ENCODE results near the gene PANK1.

Gene PANK1

GRCh38 chr10:89591111-89591795, 53.8 kb downstream of the PANK1 start:
- Histone ChIP-seq H2BK120ac (ENCODE audit: low read depth, low read length) (no peak overlapping the region), H3K27me3 (ENCODE audit: control insufficient read depth in 3 of 3, insufficient read depth in 3 of 3, low read depth in 1 of 3, low read length in 3 of 3) (no peaks in the 10 kb centered on the region), H2AFZ (ENCODE audit: low read length) (no peak overlapping the region), H3K4ac (ENCODE audit: low read length) (no peak overlapping the region), H3K79me1 (ENCODE audit: low read depth, low read length) (no peaks in the 10 kb centered on the region), H3K4me1 (ENCODE audit: control insufficient read depth in 2 of 2, insufficient read depth in 1 of 2, low read depth in 1 of 2, low read length in 2 of 2) (peaks cover 0 to 2% of the 10 kb centered on the region in 2 donors), H4K91ac (ENCODE audit: low read depth, low read length, poor library complexity) (no peak overlapping the region), H3K18ac (ENCODE audit: low read length) (no peak overlapping the region), H3K14ac (ENCODE audit: low read length) (no peak overlapping the region), H2AK5ac (ENCODE audit: low read depth, low read length) (no peak overlapping the region), H3K36me3 (replicated peaks in 1 of 2; ENCODE audit: control insufficient read depth in 2 of 2, insufficient read depth in 2 of 2, low read length in 2 of 2) (peaks cover 5 to 90% of the 10 kb centered on the region in 2 donors), H3K23ac (ENCODE audit: low read depth, low read length, poor library complexity) (no peak overlapping the region), H3K4me2 (ENCODE audit: insufficient read depth, low read length, poor library complexity, severe bottlenecking) (no peak overlapping the region), H2BK5ac (ENCODE audit: low read length) (no peak overlapping the region), H3K9ac (ENCODE audit: low read depth, low read length, poor library complexity) (no peak overlapping the region), H4K8ac (ENCODE audit: low read depth, low read length) (no peak overlapping the region), H3K4me3 (ENCODE audit: low read length in 2 of 2) (no peak overlapping the region), H3K27ac (replicated peaks; ENCODE audit: low read length) (no peak overlapping the region), H2BK12ac (ENCODE audit: low read length) (no peak overlapping the region), H3K9me3 (replicated peaks in 1 of 2; ENCODE audit: control insufficient read depth in 2 of 2, insufficient read depth in 1 of 2, low read depth in 1 of 2, low read length in 2 of 2) (peaks cover 0 to 11% of the 10 kb centered on the region in 2 donors), H2BK15ac (ENCODE audit: low read length) (no peak overlapping the region)
- DNase-seq (ENCODE audit: low spot score), result no peak
- WGBS, 2 donors (ENCODE audit: extremely low coverage in 2 of 2, insufficient read length in 2 of 2, insufficient replicate concordance in 1 of 2), result no CpG with 5 or more reads among the region's 5 CpGs

- H3K23ac ChIP-seq (ENCODE audit: low read depth, low read length, poor library complexity), result no peak overlapping the region
- H2AFZ ChIP-seq (ENCODE audit: low read length), result no peak overlapping the region
- H2BK120ac ChIP-seq (ENCODE audit: low read depth, low read length), result no peak overlapping the region
- H2BK12ac ChIP-seq (ENCODE audit: low read length), result no peak overlapping the region
- no CpG with 5 or more reads among the region's 3 CpGs for WGBS, 2 donors (ENCODE audit: extremely low coverage in 2 of 2, insufficient read length in 2 of 2, insufficient replicate concordance in 1 of 2)
- H2BK15ac ChIP-seq (ENCODE audit: low read length), result no peak overlapping the region
- H3K27ac ChIP-seq (replicated peaks; ENCODE audit: low read length), result no peak overlapping the region
- H4K8ac ChIP-seq (ENCODE audit: low read depth, low read length), result no peak overlapping the region
- no peaks in the 10 kb centered on the region for H3K27me3 ChIP-seq (ENCODE audit: control insufficient read depth in 3 of 3, insufficient read depth in 3 of 3, low read depth in 1 of 3, low read length in 3 of 3)
- no peak overlapping the region for H3K4me2 ChIP-seq (ENCODE audit: insufficient read depth, low read length, poor library complexity, severe bottlenecking)
- no peak overlapping the region for H3K14ac ChIP-seq (ENCODE audit: low read length)
- H3K4me3 ChIP-seq (ENCODE audit: low read length in 2 of 2), result no peak overlapping the region
- H3K9ac ChIP-seq (ENCODE audit: low read depth, low read length, poor library complexity), result no peak overlapping the region
- H3K4ac ChIP-seq (ENCODE audit: low read length), result no peak overlapping the region
- H3K79me1 ChIP-seq (ENCODE audit: low read depth, low read length), result no peaks in the 10 kb centered on the region
- DNase-seq (ENCODE audit: low spot score), result no peak
- H3K4me1 ChIP-seq (ENCODE audit: control insufficient read depth in 2 of 2, insufficient read depth in 1 of 2, low read depth in 1 of 2, low read length in 2 of 2), result peaks cover 0 to 2% of the 10 kb centered on the region in 2 donors
- no peak overlapping the region for H2BK5ac ChIP-seq (ENCODE audit: low read length)
- no peak overlapping the region for H3K18ac ChIP-seq (ENCODE audit: low read length)
- peaks cover 4 to 94% of the 10 kb centered on the region in 2 donors for H3K36me3 ChIP-seq (replicated peaks in 1 of 2; ENCODE audit: control insufficient read depth in 2 of 2, insufficient read depth in 2 of 2, low read length in 2 of 2)
- H3K9me3 ChIP-seq (replicated peaks in 1 of 2; ENCODE audit: control insufficient read depth in 2 of 2, insufficient read depth in 1 of 2, low read depth in 1 of 2, low read length in 2 of 2), result peaks cover 0 to 11% of the 10 kb centered on the region in 2 donors
- H4K91ac ChIP-seq (ENCODE audit: low read depth, low read length, poor library complexity), result no peak overlapping the region
- no peak overlapping the region for H2AK5ac ChIP-seq (ENCODE audit: low read depth, low read length)
Measured at GRCh38 chr10:89590326-89590725, 54.7 kb downstream of the PANK1 start.

- Histone ChIP-seq H3K27ac (replicated peaks; ENCODE audit: low read length) (no peak overlapping the region), H2BK120ac (ENCODE audit: low read depth, low read length) (no peak overlapping the region), H3K4me2 (ENCODE audit: insufficient read depth, low read length, poor library complexity, severe bottlenecking) (no peak overlapping the region), H2AFZ (ENCODE audit: low read length) (no peak overlapping the region), H2BK15ac (ENCODE audit: low read length) (no peak overlapping the region), H3K27me3 (ENCODE audit: control insufficient read depth in 3 of 3, insufficient read depth in 3 of 3, low read depth in 1 of 3, low read length in 3 of 3) (no peaks in the 10 kb centered on the region), H3K36me3 (replicated peaks in 1 of 2; ENCODE audit: control insufficient read depth in 2 of 2, insufficient read depth in 2 of 2, low read length in 2 of 2) (peaks cover 4 to 96% of the 10 kb centered on the region in 2 donors), H3K9me3 (replicated peaks in 1 of 2; ENCODE audit: control insufficient read depth in 2 of 2, insufficient read depth in 1 of 2, low read depth in 1 of 2, low read length in 2 of 2) (peaks cover 0 to 11% of the 10 kb centered on the region in 2 donors), H3K4ac (ENCODE audit: low read length) (no peak overlapping the region), H2BK5ac (ENCODE audit: low read length) (no peak overlapping the region), H2AK5ac (ENCODE audit: low read depth, low read length) (no peak overlapping the region), H3K4me1 (ENCODE audit: control insufficient read depth in 2 of 2, insufficient read depth in 1 of 2, low read depth in 1 of 2, low read length in 2 of 2) (peaks cover 0 to 2% of the 10 kb centered on the region in 2 donors), H3K79me1 (ENCODE audit: low read depth, low read length) (no peaks in the 10 kb centered on the region), H3K9ac (ENCODE audit: low read depth, low read length, poor library complexity) (no peak overlapping the region), H3K4me3 (ENCODE audit: low read length in 2 of 2) (no peak overlapping the region), H3K14ac (ENCODE audit: low read length) (no peak overlapping the region), H4K8ac (ENCODE audit: low read depth, low read length) (no peak overlapping the region), H2BK12ac (ENCODE audit: low read length) (no peak overlapping the region), H3K23ac (ENCODE audit: low read depth, low read length, poor library complexity) (no peak overlapping the region), H3K18ac (ENCODE audit: low read length) (no peak overlapping the region), H4K91ac (ENCODE audit: low read depth, low read length, poor library complexity) (no peak overlapping the region)
- WGBS, 2 donors (ENCODE audit: extremely low coverage in 2 of 2, insufficient read length in 2 of 2, insufficient replicate concordance in 1 of 2), result no CpG with 5 or more reads among the region's 5 CpGs
- DNase-seq (ENCODE audit: low spot score), result no peak
Measured at GRCh38 chr10:89589101-89589720, 55.8 kb downstream of the PANK1 start.

DNA sequence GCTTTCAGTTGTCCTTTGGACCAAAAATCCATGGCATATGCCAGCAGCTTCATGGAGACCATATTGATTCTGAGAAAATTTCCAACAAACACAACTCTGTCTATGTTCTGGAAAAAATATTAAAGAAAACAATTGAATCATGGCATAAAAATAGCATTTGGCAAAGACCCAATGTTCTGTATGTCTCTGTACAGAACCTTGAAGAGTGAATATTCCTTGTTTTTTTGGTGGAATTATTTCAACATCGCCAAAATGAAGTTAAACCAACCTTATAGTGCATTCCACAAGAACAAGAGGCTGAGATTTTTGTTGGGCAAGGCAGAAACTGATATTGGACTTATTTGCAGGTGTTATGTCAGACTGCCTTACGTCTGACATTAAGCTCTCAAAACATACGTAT, 56.4 kb downstream of the PANK1 start:
- Histone ChIP-seq H3K4me3 (ENCODE audit: low read length in 2 of 2) (no peak overlapping the region), H3K79me1 (ENCODE audit: low read depth, low read length) (no peaks in the 10 kb centered on the region), H3K23ac (ENCODE audit: low read depth, low read length, poor library complexity) (no peak overlapping the region), H3K18ac (ENCODE audit: low read length) (no peak overlapping the region), H4K91ac (ENCODE audit: low read depth, low read length, poor library complexity) (no peak overlapping the region), H2AK5ac (ENCODE audit: low read depth, low read length) (no peak overlapping the region), H3K4me1 (ENCODE audit: control insufficient read depth in 2 of 2, insufficient read depth in 1 of 2, low read depth in 1 of 2, low read length in 2 of 2) (peaks cover 0 to 2% of the 10 kb centered on the region in 2 donors), H3K36me3 (replicated peaks in 1 of 2; ENCODE audit: control insufficient read depth in 2 of 2, insufficient read depth in 2 of 2, low read length in 2 of 2) (peaks cover 4 to 96% of the 10 kb centered on the region in 2 donors), H2BK15ac (ENCODE audit: low read length) (no peak overlapping the region), H4K8ac (ENCODE audit: low read depth, low read length) (no peak overlapping the region), H3K14ac (ENCODE audit: low read length) (no peak overlapping the region), H3K27me3 (ENCODE audit: control insufficient read depth in 3 of 3, insufficient read depth in 3 of 3, low read depth in 1 of 3, low read length in 3 of 3) (no peaks in the 10 kb centered on the region), H3K9ac (ENCODE audit: low read depth, low read length, poor library complexity) (no peak overlapping the region), H3K4ac (ENCODE audit: low read length) (no peak overlapping the region), H3K4me2 (ENCODE audit: insufficient read depth, low read length, poor library complexity, severe bottlenecking) (no peak overlapping the region), H2BK12ac (ENCODE audit: low read length) (no peak overlapping the region), H2BK120ac (ENCODE audit: low read depth, low read length) (no peak overlapping the region), H2AFZ (ENCODE audit: low read length) (no peak overlapping the region), H3K9me3 (replicated peaks in 1 of 2; ENCODE audit: control insufficient read depth in 2 of 2, insufficient read depth in 1 of 2, low read depth in 1 of 2, low read length in 2 of 2) (peaks cover 0 to 11% of the 10 kb centered on the region in 2 donors), H2BK5ac (ENCODE audit: low read length) (no peak overlapping the region), H3K27ac (replicated peaks; ENCODE audit: low read length) (no peak overlapping the region)
- DNase-seq (ENCODE audit: low spot score), result no peak
- WGBS, 2 donors (ENCODE audit: extremely low coverage in 2 of 2, insufficient read length in 2 of 2, insufficient replicate concordance in 1 of 2), result no CpG with 5 or more reads among the region's 3 CpGs
